Kidney epithelial cell (primary cell): ENCODE results near the gene MACROH2A1. TPM values are rescaled to one million over a fixed set of nuclear protein-coding genes. Genes with fewer than 3 reads are reported as not detected.

Experiments used
- DNase-seq: peaks from one replicate; pipeline ENCODE4 v3.0.0-alpha.2; 2010; ENCODE audit warnings: low read depth
- H3K27me3 ChIP-seq: 2 replicates; pipeline ENCODE4 v1.6.0; 2011; ENCODE audit warnings: low read length; ENCODE audit not compliant: control insufficient read depth, insufficient read depth
- H3K36me3 ChIP-seq: 2 replicates; pipeline ENCODE4 v1.5.1; 2011; ENCODE audit warnings: low read length; ENCODE audit not compliant: control insufficient read depth, insufficient read depth
- H3K4me3 ChIP-seq: 2 replicates; pipeline ENCODE4 v1.5.1; 2011; ENCODE audit warnings: low read depth, mild to moderate bottlenecking, control low read depth, low read length
- total RNA-seq: library from RNA; depleted of rRNA; stranded (reverse); fragments of >200 nt; gene quantifications from 2 replicates; pipeline ENCODE4 v1.2.3, GENCODE V29; 2015
- TF ChIP-seq, protein P1 (sequence below): IDR thresholded peaks from 2 replicates; pipeline ENCODE4 v1.5.1; 2011; ENCODE audit warnings: mild to moderate bottlenecking, moderate library complexity, low read length, control low read depth, inconsistent platforms; ENCODE audit not compliant: insufficient read depth, poor library complexity, severe bottlenecking

MACROH2A1 gene
- total RNA-seq, 1 donor from 2014 or later, result 298 TPM

DNA sequence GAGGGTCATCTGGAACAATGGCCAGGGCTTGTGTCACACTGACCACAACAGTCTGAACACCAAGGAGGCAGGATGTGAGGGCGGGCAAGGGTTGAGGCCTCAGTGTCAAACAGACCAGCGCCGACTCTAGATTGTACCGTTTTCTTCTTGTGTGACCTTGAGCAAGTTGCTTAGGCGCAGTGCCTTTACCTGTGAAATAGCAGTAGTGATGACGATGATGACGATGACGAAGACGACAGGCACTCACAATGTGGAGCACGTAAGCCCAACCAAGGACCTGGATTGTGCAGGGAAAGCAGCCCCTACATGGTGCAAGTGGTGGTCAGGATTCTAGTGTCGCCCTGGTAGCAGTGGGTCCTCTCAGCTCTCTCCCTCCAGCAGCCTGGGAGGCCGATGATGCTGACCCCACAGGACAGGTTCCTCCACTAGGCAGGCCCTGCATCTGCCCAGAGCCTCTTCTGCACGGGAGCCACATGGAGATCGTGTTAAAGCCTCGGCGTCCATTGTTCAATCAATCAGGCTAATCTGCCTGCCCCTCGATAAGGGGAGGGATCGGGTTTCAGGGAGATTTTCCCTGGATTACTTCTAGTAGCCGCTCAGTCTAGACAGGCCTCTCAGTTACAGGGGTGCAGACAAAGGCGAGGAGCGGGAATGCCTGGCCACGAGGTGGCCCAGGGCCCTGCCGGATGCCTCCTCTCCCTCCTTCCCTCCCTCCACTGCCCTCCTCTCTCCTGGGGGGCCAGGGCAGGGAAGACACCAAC is 91.7 kb downstream of the MACROH2A1 start:
- Histone ChIP-seq H3K36me3 (no peaks in the 10 kb centered on the region), H3K27me3 (no peaks in the 10 kb centered on the region), H3K4me3 (no peak overlapping the region)
- DNase-seq, result no peak
- TF ChIP-seq, protein P1, sequence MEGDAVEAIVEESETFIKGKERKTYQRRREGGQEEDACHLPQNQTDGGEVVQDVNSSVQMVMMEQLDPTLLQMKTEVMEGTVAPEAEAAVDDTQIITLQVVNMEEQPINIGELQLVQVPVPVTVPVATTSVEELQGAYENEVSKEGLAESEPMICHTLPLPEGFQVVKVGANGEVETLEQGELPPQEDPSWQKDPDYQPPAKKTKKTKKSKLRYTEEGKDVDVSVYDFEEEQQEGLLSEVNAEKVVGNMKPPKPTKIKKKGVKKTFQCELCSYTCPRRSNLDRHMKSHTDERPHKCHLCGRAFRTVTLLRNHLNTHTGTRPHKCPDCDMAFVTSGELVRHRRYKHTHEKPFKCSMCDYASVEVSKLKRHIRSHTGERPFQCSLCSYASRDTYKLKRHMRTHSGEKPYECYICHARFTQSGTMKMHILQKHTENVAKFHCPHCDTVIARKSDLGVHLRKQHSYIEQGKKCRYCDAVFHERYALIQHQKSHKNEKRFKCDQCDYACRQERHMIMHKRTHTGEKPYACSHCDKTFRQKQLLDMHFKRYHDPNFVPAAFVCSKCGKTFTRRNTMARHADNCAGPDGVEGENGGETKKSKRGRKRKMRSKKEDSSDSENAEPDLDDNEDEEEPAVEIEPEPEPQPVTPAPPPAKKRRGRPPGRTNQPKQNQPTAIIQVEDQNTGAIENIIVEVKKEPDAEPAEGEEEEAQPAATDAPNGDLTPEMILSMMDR, result no peak

DNA sequence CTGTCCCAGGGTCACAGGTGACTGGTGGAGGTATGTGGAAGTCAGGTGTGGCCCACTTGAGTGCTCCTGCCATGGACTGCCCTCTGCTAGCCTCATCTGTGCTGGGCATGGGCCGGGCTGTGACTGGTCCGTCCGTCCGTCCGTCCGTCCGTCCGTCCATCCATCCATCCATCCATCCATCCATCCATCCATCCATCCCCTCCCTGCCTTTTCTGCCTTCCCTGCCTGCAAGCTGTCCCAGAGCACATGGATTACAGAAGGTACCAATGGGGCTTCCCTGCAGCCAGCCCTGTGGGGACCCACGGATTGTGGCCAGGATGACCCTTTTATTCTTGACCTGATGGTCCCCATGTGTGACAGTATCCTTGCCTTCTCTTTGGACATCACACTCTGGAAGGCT is 92.5 kb downstream of the MACROH2A1 start:
- H3K4me3 ChIP-seq, result no peak overlapping the region
- no peak for DNase-seq
- no peaks in the 10 kb centered on the region for H3K27me3 ChIP-seq
- H3K36me3 ChIP-seq, result no peaks in the 10 kb centered on the region
- TF ChIP-seq, protein P1, result no peak

DNA sequence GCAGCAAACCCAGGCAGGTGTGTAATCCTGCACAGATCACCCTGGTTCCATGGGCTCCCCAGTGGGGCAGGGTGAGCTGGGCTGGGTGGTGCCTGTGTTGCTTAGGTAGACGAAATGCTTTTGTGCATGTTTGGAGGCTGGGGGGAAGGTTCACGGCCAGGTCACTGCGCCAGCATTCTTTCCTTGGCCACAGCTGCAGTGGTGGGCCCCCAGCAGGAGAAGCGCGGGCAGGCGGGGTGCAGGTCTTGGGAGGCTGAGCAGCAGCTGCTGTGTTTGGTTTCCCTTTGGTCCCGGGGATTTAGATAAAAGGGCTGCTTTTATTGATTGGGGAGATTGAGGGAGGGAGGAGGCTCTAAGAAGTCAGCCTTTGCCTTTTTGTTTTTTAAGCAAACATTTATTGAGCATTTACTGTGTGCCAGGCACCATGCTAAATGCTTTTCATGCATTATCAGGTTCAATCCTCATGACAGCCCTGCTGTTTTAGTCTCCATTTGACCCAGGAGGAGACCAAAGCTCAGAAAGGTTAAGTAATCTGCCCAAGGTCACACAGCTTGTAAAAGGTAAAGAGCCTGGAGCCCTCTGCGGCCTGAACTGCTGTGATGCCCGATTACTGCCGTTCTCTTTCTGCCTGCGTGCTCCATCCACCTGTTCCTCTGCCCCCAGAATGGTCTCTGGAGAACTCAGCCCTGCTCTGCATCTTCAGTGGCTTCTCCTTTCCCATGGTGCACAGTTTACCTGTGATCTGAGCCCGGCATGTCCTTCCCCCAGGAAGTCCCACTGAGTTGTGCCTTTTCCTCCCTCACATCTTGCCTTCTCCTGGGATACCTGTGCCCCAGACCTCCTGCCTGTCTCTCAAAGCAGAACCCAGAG is 94.4 kb downstream of the MACROH2A1 start:
- no peak for DNase-seq
- no peaks in the 10 kb centered on the region for H3K36me3 ChIP-seq
- H3K27me3 ChIP-seq, result no peaks in the 10 kb centered on the region
- H3K4me3 ChIP-seq, result no peak overlapping the region
- TF ChIP-seq, protein P1, result no peak

DNA sequence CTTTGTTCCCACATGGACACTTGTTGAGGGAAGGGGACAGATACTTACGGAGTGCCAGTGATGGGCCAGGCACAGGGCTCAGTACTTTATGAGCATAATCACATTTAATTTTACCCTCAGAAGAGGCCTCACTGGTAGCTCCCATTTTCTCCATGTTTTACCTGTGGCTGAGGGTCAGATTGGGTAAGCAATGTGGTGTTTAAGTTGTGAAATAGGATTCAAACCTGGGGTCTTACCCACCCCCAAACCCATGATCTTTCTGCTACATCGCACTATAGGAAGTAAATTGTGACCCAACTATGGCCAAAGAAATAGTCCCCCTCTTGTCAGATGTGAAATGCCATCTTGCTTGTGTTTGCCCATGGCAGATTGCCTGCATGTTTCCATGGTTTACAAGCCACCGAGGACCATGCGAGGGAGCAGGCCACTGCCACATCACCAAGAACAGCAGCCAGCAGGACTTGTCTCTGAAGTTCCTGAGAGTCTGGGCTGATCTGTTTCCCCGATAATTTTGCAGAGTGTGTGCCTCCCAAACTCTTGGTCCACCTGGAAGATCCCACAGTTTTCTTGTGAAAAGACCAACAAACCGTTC is 95.4 kb downstream of the MACROH2A1 start:
- no peak overlapping the region for H3K4me3 ChIP-seq
- TF ChIP-seq, protein P1, result no peak
- DNase-seq, result no peak
- no peaks in the 10 kb centered on the region for H3K27me3 ChIP-seq
- no peaks in the 10 kb centered on the region for H3K36me3 ChIP-seq

DNA sequence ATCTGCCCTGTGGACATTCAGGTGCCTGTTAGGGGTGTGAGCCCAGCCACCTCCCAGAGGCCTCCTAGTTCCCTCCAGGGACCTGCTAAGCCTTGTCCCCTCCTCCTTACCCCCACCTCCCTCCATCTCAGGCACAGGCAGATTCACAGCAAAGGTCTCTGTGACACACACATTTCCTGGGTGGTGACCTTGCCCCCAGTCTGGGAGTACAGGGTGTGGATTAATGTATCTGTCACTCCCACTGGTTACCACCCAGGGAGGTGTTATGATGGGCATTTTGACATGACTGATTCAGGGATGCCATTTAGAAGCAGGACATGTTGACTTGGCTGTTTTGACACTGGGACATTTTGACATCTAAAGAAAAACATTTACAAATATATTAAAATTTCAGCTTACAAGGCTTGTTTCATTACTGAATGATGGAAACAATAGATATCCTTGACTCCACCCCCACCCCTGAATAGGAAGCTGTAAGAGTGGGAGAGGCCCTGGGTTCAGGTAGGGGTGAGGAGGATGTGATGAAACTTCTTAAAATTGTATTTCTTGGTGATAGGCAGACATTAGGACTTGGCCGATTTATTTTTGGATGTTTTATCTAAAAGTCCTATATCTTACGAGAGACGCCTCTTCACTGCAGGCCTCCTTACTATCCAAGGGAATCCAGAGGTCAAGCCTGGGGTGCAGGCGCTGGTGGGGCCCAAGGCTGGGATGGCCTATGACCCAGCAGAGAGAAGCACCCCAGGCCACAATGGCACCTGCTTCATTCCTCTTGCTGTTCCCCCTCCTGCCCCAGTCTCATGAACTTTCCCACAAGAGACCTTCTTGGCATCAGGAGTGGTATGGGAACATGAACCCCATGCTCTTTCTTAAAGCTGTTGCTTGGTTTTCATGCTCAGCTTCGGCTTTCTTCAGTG is 101.9 kb downstream of the MACROH2A1 start:
- DNase-seq, result no peak
- H3K4me3 ChIP-seq, result no peak overlapping the region
- H3K27me3 ChIP-seq, result no peaks in the 10 kb centered on the region
- TF ChIP-seq, protein P1, result no peak
- H3K36me3 ChIP-seq, result no peaks in the 10 kb centered on the region
